Right lobe of liver (tissue), 6 donors: ENCODE results near the gene GPR39. TPM values are rescaled to one million over a fixed set of nuclear protein-coding genes. Genes with fewer than 3 reads are reported as not detected.

ENCODE experiments used
- ATAC-seq, 4 donors: fragments of 200-7000 bp; cut with Tn5 transposase; one replicate each; pipeline ENCODE4 v1.9.1; 2020; ENCODE audit warnings: mild to moderate bottlenecking in 4 of 4, moderate library complexity in 4 of 4
- DNase-seq, 3 donors: peaks; one replicate each; pipeline ENCODE4 v3.0.0-alpha.2; 2020
- H3K27ac ChIP-seq, 3 donors: fragments of 200-600 bp; one replicate each; pipeline ENCODE4 v1.8.0; 2022
- H3K27me3 ChIP-seq, 2 donors: fragments of 200-600 bp; one replicate each; pipeline ENCODE4 v1.8.0; 2022
- H3K36me3 ChIP-seq, 4 donors: fragments of 200-600 bp; sonication (generic) in 1 of 4; one replicate each; pipeline versions ENCODE4 v1.5.1 to v1.8.0; 2017 to 2022; ENCODE audit warnings: control low read depth in 1 of 4
- H3K4me1 ChIP-seq, 4 donors: fragments of 200-600 bp; sonication (generic) in 1 of 4; one replicate each; pipeline versions ENCODE4 v1.5.1 to v1.8.0; 2017 to 2022; ENCODE audit warnings: control low read depth in 1 of 4
- H3K4me3 ChIP-seq, 3 donors: fragments of 200-600 bp; one replicate each; pipeline ENCODE4 v1.8.0; 2022
- H3K9me3 ChIP-seq, 4 donors: fragments of 200-600 bp; sonication (generic) in 1 of 4; one replicate each; pipeline versions ENCODE4 v1.5.1 to v1.8.0; 2017 to 2022; ENCODE audit warnings: control low read depth in 1 of 4
- POLR2A ChIP-seq: fragments of 450-650 bp; IDR thresholded peaks from one replicate; pipeline ENCODE4 v1.6.1; 2017; ENCODE audit warnings: antibody characterized with exemption, mild to moderate bottlenecking
- WGBS: methylation state at CpG from one replicate; pipeline ENCODE4 v1.1.6; 2018; ENCODE audit warnings: low coverage, low lambda C conversion rate; ENCODE audit not compliant: insufficient coverage; ENCODE audit errors: missing lambda C conversion rate; 5-methylcytosine and 5-hydroxymethylcytosine counted together
- intact Hi-C, 2 donors: fragments of 100-400 bp; cut with DNase I; formaldehyde crosslinking; loops; one replicate each; pipeline versions ENCODE4 v1.11.2 to v1.14.1; 2022
- total RNA-seq, 6 experiments: library from RNA; depleted of rRNA in 2 of 6; stranded (reverse); fragments of >200 nt in 2 of 6; fragmentation: NEBNext Ultra II Directional in 3 of 6; extraction: Animal tissue kit (Norgen Biotek cat#: 25700) in 3 of 6; gene quantifications; one replicate each; pipeline versions ENCODE4 v1.1.0 to v1.2.4, GENCODE V29; 2016 to 2023
- TF ChIP-seq, protein P1 (sequence below), 4 donors: fragments of 200-600 bp in 3 of 4; fragments of 450-650 bp in 1 of 4; IDR thresholded peaks; one replicate each; pipeline versions ENCODE4 v1.5.1 to v1.8.0; 2016 to 2022; ENCODE audit warnings: antibody characterized with exemption in 4 of 4, mild to moderate bottlenecking in 2 of 4
- donor health status: DM: no; HTN: yes; CAD: no.
- donor health status: DM: no; HTN: no; CAD: no.
- donor health status: DM: no; HTN: no; CAD: no.
- donor health status: DM: no; HTN: yes; CAD: no.
- donor health status: DM: no; HTN: yes; CAD: no.

The GPR39 gene
- total RNA-seq, 6 experiments from 2014 or later = 3.6 to 9.1 (median 6.0) TPM

DNA sequence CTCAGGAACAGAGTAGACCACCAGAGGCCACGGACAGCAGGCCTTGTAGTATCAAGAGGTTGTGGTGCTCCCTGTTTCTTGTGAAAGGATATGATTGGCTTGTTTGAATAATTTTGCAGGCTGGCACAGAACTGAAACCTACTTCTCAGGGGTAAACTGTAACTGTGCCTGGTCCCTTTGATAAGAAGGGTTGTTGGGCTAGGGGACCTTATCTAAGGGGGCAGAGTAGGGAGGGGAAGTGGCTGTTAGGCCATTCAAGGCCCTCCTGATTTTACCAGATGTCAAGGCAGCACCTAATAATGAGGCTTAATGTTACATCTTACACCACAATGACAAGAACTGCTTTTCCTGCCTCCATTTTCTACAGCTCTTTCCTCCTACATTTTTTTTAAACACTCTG lies 45.6 kb downstream of the GPR39 start:
- no peaks in the 10 kb centered on the region for H3K27me3 ChIP-seq
- H3K4me3 ChIP-seq = no peak overlapping the region
- no peak for TF ChIP-seq POLR2A
- TF ChIP-seq, protein P1, sequence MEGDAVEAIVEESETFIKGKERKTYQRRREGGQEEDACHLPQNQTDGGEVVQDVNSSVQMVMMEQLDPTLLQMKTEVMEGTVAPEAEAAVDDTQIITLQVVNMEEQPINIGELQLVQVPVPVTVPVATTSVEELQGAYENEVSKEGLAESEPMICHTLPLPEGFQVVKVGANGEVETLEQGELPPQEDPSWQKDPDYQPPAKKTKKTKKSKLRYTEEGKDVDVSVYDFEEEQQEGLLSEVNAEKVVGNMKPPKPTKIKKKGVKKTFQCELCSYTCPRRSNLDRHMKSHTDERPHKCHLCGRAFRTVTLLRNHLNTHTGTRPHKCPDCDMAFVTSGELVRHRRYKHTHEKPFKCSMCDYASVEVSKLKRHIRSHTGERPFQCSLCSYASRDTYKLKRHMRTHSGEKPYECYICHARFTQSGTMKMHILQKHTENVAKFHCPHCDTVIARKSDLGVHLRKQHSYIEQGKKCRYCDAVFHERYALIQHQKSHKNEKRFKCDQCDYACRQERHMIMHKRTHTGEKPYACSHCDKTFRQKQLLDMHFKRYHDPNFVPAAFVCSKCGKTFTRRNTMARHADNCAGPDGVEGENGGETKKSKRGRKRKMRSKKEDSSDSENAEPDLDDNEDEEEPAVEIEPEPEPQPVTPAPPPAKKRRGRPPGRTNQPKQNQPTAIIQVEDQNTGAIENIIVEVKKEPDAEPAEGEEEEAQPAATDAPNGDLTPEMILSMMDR (IDR thresholded peaks at IDR 0.05) = no peak
- H3K4me1 ChIP-seq = no peaks in the 10 kb centered on the region
- peaks cover 0 to 33% (median 6%) of the 10 kb centered on the region in 4 donors for H3K9me3 ChIP-seq
- no peak for DNase-seq
- WGBS = 63% methylated on average over 1 of the region's 1 CpG
- ATAC-seq = no peak
- intact Hi-C loops = no loop called here
- H3K27ac ChIP-seq = no peak overlapping the region
- H3K36me3 ChIP-seq = peaks cover 0 to 3% (median 0%) of the 10 kb centered on the region in 4 donors

DNA sequence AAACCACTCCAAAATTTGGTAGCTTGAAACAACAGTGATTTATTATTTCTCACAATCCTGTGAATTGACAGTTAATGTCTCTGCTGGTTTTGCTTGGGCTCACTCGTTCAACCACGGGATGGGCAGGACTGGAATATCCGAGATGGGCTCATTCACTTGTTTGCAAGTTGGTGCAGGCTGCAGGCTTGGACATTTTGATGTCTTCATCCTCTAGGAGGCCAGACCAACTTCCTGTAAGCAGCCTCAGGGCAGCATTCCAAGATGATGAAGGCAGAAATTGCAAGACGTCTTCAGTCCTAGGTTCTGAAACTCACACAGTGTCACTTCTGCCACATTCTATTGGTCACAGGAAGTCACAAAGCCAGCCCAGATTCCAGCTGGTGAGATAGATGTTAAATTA lies 47.1 kb downstream of the GPR39 start:
- WGBS = 62% methylated on average over 4 of the region's 4 CpGs
- Histone ChIP-seq H3K4me1 (no peaks in the 10 kb centered on the region), H3K27me3 (no peaks in the 10 kb centered on the region), H3K4me3 (no peak overlapping the region), H3K36me3 (peaks cover 0 to 3% (median 0%) of the 10 kb centered on the region in 4 donors), H3K27ac (no peak overlapping the region), H3K9me3 (peaks cover 0 to 43% (median 9%) of the 10 kb centered on the region in 4 donors)
- ATAC-seq (no peak), DNase-seq (no peak)
- TF ChIP-seq, protein P1 (IDR thresholded peaks at IDR 0.05) = no peak
- no peak for TF ChIP-seq POLR2A
- intact Hi-C loops = no loop called here

DNA sequence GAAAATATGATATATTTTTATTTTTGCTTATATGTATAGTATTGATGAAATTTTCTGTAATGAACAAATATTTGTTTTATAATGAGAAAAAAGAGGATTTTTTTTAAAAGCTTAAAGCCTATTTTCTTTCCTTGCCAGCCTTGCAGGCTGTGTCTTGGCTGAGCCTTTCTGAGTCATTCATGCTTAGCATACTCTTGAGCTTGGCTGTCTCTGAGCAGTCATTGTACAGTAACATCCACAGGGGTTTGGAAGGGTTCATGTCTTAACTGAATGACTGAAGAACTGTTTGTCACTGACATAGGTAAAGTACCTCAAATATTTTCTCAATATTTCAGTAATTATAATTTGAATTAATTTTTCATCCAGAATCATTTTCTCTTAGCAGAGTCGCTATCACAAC lies 49.3 kb downstream of the GPR39 start:
- H3K36me3 ChIP-seq = peaks cover 0 to 3% (median 0%) of the 10 kb centered on the region in 4 donors
- DNase-seq (no peak), ATAC-seq (no peak)
- TF ChIP-seq POLR2A = no peak
- TF ChIP-seq, protein P1 (IDR thresholded peaks at IDR 0.05) = no peak
- H3K4me1 ChIP-seq = no peaks in the 10 kb centered on the region
- WGBS = 73% methylated on average over 1 of the region's 1 CpG
- H3K27me3 ChIP-seq = no peaks in the 10 kb centered on the region
- H3K9me3 ChIP-seq = peaks cover 0 to 35% (median 9%) of the 10 kb centered on the region in 4 donors
- no peak overlapping the region for H3K4me3 ChIP-seq
- intact Hi-C loops = no loop called here
- H3K27ac ChIP-seq = no peak overlapping the region

DNA sequence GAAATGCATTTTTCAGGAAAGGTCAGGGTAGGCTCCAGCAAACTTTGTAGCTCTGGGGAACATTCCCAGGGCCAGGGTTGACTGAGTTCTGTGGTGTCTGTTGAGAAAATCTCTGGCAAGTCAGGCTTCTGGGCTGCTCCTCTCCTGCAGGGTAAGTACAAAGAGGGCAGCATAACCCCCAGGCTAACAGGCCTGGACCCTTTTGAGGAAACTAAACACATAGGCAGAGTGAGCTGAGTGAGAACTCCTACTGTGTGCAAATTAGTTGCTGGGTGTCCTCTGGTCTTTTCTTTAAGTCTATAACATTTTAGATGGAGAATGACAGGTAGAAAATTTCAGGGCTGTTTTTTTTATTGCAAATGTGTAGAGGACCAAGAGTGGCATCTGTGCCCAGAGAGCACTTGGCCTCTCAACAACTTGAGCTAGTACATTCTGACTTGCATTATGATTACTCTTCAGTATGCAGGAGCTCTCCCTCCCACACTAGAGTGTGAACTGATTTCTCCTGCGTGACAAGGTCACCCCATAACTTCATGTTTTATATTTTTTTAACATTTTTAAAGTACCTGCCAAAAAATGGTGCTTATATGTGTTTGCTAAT lies 49.9 kb downstream of the GPR39 start:
- no peak overlapping the region for H3K27ac ChIP-seq
- intact Hi-C loops = no loop called here
- ATAC-seq (no peak), DNase-seq (no peak)
- 87% methylated on average over 1 of the region's 1 CpG for WGBS
- H3K4me1 ChIP-seq = no peaks in the 10 kb centered on the region
- peaks cover 0 to 3% (median 0%) of the 10 kb centered on the region in 4 donors for H3K36me3 ChIP-seq
- H3K9me3 ChIP-seq = peaks cover 0 to 35% (median 9%) of the 10 kb centered on the region in 4 donors
- H3K27me3 ChIP-seq = no peaks in the 10 kb centered on the region
- no peak overlapping the region for H3K4me3 ChIP-seq
- TF ChIP-seq, protein P1 (IDR thresholded peaks at IDR 0.05) = no peak
- no peak for TF ChIP-seq POLR2A
